Measurements from ENCODE around the gene EMB. TPM values are rescaled to one million over a fixed set of nuclear protein-coding genes. Genes with fewer than 3 reads are reported as not detected.
"Not testable (repeated sequence)": the region's sequence is repeated elsewhere in the genome, so short reads cannot be mapped to it uniquely, and the experiment has no call there.

The EMB gene
- total and polyA plus RNA-seq, 4 donors, result 0.90 to 16.1 (median 2.1) TPM

DNA sequence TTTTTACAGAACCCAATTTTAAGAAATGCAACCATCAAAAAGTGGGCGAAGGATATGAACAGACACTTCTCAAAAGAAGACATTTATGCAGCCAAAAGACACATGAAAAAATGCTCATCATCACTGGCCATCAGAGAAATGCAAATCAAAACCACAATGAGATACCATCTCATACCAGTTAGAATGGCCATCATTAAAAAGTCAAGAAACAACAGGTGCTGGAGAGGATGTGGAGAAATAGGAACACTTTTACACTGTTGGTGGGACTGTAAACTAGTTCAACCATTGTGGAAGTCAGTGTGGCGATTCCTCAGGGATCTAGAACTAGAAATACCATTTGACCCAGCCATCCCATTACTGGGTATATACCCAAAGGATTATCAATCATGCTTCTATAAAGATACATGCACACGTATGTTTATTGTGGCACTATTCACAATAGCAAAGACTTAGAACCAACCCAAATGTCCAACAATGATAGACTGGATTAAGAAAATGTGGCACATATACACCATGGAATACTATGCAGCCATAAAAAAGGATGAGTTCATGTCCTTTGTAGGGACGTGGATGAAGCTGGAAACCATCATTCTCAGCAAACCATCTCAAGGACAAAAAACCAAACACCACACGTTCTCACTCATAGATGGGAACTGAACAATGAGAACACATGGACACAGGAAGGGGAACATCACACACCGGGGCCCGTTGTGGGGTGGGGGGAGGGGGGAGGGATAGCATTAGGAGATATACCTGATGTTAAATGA is 19.7 kb downstream of the EMB start:
- H3K36me3 ChIP-seq (ENCODE audit: control insufficient read depth in 4 of 4, insufficient read depth in 3 of 4, low read depth in 1 of 4, low read length in 3 of 4); H3K4me3 ChIP-seq (ENCODE audit: low read depth in 1 of 3, low read length in 3 of 3); H3K4me1 ChIP-seq (ENCODE audit: control insufficient read depth in 4 of 4, insufficient read depth in 4 of 4, low read length in 3 of 4); H3K27ac ChIP-seq (ENCODE audit: low read depth in 1 of 2, low read length in 2 of 2); DNase-seq (ENCODE audit: low spot score); H3K9me3 ChIP-seq (ENCODE audit: control insufficient read depth in 4 of 4, low read length in 3 of 4); H3K27me3 ChIP-seq (ENCODE audit: control insufficient read depth in 4 of 4, insufficient read depth in 4 of 4, low read length in 3 of 4); H3K9ac ChIP-seq (ENCODE audit: low read depth in 1 of 2, low read length in 2 of 2): not testable (repeated sequence)
- 86% methylated on average over 7 of the region's 7 CpGs for WGBS

DNA sequence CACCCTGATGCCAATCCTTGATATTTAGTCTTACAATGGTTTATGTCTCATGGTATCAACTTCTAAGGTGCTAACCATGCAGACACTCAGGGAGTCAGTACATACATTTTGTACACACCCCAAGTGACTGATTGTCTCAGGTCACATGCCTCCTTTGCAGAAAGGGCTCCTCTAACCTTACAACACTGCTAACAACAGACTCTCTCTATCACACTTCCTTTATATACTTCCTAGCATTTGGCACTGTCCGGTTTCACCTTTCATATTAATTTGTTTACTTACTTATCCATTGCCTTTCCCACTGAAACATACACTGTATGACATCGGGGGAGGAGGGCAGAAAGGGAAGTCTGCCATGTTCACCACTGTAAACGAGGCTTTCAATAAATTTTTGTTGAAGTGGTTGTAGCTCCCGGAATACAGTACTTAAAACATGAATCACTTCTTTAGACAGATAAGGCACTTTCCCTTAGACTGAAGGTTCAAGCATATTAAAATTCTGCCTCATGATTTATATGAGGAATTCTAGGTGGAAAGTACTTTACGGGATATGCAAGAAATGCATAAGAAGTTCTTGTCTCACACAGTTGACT is 20.6 kb downstream of the EMB start:
- Histone ChIP-seq H3K27ac (ENCODE audit: low read depth in 1 of 2, low read length in 2 of 2) (no peak overlapping the region), H3K9me3 (ENCODE audit: control insufficient read depth in 4 of 4, low read length in 3 of 4) (no peaks in the 10 kb centered on the region), H3K9ac (ENCODE audit: low read depth in 1 of 2, low read length in 2 of 2) (no peak overlapping the region), H3K4me3 (ENCODE audit: low read depth in 1 of 3, low read length in 3 of 3) (no peak overlapping the region), H3K4me1 (ENCODE audit: control insufficient read depth in 4 of 4, insufficient read depth in 4 of 4, low read length in 3 of 4) (no peaks in the 10 kb centered on the region), H3K27me3 (ENCODE audit: control insufficient read depth in 4 of 4, insufficient read depth in 4 of 4, low read length in 3 of 4) (no peaks in the 10 kb centered on the region), H3K36me3 (ENCODE audit: control insufficient read depth in 4 of 4, insufficient read depth in 3 of 4, low read depth in 1 of 4, low read length in 3 of 4) (no peaks in the 10 kb centered on the region)
- TF ChIP-seq FOXA2 (IDR thresholded peaks at IDR 0.05), result no peak
- TF ChIP-seq FOXA1 (IDR thresholded peaks at IDR 0.05), result no peak
- TF ChIP-seq HNF4G (IDR thresholded peaks at IDR 0.05), result no peak
- TF ChIP-seq, protein P1, sequence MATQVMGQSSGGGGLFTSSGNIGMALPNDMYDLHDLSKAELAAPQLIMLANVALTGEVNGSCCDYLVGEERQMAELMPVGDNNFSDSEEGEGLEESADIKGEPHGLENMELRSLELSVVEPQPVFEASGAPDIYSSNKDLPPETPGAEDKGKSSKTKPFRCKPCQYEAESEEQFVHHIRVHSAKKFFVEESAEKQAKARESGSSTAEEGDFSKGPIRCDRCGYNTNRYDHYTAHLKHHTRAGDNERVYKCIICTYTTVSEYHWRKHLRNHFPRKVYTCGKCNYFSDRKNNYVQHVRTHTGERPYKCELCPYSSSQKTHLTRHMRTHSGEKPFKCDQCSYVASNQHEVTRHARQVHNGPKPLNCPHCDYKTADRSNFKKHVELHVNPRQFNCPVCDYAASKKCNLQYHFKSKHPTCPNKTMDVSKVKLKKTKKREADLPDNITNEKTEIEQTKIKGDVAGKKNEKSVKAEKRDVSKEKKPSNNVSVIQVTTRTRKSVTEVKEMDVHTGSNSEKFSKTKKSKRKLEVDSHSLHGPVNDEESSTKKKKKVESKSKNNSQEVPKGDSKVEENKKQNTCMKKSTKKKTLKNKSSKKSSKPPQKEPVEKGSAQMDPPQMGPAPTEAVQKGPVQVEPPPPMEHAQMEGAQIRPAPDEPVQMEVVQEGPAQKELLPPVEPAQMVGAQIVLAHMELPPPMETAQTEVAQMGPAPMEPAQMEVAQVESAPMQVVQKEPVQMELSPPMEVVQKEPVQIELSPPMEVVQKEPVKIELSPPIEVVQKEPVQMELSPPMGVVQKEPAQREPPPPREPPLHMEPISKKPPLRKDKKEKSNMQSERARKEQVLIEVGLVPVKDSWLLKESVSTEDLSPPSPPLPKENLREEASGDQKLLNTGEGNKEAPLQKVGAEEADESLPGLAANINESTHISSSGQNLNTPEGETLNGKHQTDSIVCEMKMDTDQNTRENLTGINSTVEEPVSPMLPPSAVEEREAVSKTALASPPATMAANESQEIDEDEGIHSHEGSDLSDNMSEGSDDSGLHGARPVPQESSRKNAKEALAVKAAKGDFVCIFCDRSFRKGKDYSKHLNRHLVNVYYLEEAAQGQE (IDR thresholded peaks at IDR 0.05), result no peak
- no peak for TF ChIP-seq RAD21 (IDR thresholded peaks at IDR 0.05)
- TF ChIP-seq, protein P2, sequence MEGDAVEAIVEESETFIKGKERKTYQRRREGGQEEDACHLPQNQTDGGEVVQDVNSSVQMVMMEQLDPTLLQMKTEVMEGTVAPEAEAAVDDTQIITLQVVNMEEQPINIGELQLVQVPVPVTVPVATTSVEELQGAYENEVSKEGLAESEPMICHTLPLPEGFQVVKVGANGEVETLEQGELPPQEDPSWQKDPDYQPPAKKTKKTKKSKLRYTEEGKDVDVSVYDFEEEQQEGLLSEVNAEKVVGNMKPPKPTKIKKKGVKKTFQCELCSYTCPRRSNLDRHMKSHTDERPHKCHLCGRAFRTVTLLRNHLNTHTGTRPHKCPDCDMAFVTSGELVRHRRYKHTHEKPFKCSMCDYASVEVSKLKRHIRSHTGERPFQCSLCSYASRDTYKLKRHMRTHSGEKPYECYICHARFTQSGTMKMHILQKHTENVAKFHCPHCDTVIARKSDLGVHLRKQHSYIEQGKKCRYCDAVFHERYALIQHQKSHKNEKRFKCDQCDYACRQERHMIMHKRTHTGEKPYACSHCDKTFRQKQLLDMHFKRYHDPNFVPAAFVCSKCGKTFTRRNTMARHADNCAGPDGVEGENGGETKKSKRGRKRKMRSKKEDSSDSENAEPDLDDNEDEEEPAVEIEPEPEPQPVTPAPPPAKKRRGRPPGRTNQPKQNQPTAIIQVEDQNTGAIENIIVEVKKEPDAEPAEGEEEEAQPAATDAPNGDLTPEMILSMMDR (IDR thresholded peaks at IDR 0.05; ENCODE audit: low read depth, low read length, missing input control), result no peak
- TF ChIP-seq TAF1 (conservative IDR thresholded peaks at IDR 0.05), result no peak
- TF ChIP-seq, protein P3, sequence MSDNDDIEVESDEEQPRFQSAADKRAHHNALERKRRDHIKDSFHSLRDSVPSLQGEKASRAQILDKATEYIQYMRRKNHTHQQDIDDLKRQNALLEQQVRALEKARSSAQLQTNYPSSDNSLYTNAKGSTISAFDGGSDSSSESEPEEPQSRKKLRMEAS (IDR thresholded peaks at IDR 0.05), result no peak
- TF ChIP-seq JUND (IDR thresholded peaks at IDR 0.05), result no peak
- TF ChIP-seq NR2F2 (IDR thresholded peaks at IDR 0.05), result no peak
- TF ChIP-seq, protein P4, sequence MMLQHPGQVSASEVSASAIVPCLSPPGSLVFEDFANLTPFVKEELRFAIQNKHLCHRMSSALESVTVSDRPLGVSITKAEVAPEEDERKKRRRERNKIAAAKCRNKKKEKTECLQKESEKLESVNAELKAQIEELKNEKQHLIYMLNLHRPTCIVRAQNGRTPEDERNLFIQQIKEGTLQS (IDR thresholded peaks at IDR 0.05), result no peak
- TF ChIP-seq YY1 (IDR thresholded peaks at IDR 0.05), result no peak
- no peak for TF ChIP-seq HNF4A (conservative IDR thresholded peaks at IDR 0.05)
- TF ChIP-seq, protein P5, sequence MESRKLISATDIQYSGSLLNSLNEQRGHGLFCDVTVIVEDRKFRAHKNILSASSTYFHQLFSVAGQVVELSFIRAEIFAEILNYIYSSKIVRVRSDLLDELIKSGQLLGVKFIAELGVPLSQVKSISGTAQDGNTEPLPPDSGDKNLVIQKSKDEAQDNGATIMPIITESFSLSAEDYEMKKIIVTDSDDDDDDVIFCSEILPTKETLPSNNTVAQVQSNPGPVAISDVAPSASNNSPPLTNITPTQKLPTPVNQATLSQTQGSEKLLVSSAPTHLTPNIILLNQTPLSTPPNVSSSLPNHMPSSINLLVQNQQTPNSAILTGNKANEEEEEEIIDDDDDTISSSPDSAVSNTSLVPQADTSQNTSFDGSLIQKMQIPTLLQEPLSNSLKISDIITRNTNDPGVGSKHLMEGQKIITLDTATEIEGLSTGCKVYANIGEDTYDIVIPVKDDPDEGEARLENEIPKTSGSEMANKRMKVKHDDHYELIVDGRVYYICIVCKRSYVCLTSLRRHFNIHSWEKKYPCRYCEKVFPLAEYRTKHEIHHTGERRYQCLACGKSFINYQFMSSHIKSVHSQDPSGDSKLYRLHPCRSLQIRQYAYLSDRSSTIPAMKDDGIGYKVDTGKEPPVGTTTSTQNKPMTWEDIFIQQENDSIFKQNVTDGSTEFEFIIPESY (IDR thresholded peaks at IDR 0.05), result no peak
- TF ChIP-seq EGR1 (IDR thresholded peaks at IDR 0.05; ENCODE audit: low read depth in 2 of 2), result no peak
- TF ChIP-seq RXRA (IDR thresholded peaks at IDR 0.05), result no peak
- TF ChIP-seq SP1 (IDR thresholded peaks at IDR 0.05), result no peak
- no peak for TF ChIP-seq GABPA (IDR thresholded peaks at IDR 0.05 in 1 of 2, conservative IDR thresholded peaks at IDR 0.05 in 1 of 2)
- 77% methylated on average over 5 of the region's 5 CpGs for WGBS
- no peak for DNase-seq (ENCODE audit: low spot score)

DNA sequence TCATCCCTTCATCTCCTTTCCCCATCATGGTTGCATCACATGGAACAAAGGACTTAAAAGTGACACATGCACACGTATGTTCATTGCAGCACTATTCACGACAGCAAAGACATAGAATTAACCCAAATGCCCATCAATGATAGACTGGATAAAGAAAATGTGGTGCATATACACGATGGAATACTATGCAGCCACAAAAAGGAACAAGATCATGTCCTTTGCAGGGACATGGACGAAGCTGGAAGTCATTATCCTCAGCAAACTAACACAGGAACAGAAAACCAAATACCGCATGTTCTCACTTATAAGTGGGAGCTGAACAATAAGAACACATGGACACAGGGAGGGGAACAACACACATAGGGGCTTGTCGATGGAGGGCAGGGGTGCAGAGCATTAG is 21.4 kb downstream of the EMB start:
- not testable (repeated sequence) for H3K9ac ChIP-seq (ENCODE audit: low read depth in 1 of 2, low read length in 2 of 2); DNase-seq (ENCODE audit: low spot score); H3K27ac ChIP-seq (ENCODE audit: low read depth in 1 of 2, low read length in 2 of 2); H3K27me3 ChIP-seq (ENCODE audit: control insufficient read depth in 4 of 4, insufficient read depth in 4 of 4, low read length in 3 of 4); H3K4me1 ChIP-seq (ENCODE audit: control insufficient read depth in 4 of 4, insufficient read depth in 4 of 4, low read length in 3 of 4); H3K36me3 ChIP-seq (ENCODE audit: control insufficient read depth in 4 of 4, insufficient read depth in 3 of 4, low read depth in 1 of 4, low read length in 3 of 4); H3K9me3 ChIP-seq (ENCODE audit: control insufficient read depth in 4 of 4, low read length in 3 of 4); H3K4me3 ChIP-seq (ENCODE audit: low read depth in 1 of 3, low read length in 3 of 3)
- WGBS, result 75% methylated on average over 6 of the region's 6 CpGs
